ENCODE data around the gene NCBP2.

The NCBP2 gene

GRCh38 chr3:196962108-196962929, 20.0 kb upstream of the NCBP2 start:
- Histone ChIP-seq H3K27ac (ENCODE audit: poor library complexity, severe bottlenecking) (no peak overlapping the region), H3K36me3 (ENCODE audit: low read depth) (no peaks in the 10 kb centered on the region; the same call in 1 of the 2 replicates), H3K4me1 (ENCODE audit: insufficient read depth, poor library complexity, severe bottlenecking) (no peaks in the 10 kb centered on the region), H3K4me3 (ENCODE audit: severe bottlenecking) (no peak overlapping the region), H3K9me3 (ENCODE audit: severe bottlenecking) (no peaks in the 10 kb centered on the region), H3K27me3 (ENCODE audit: insufficient read depth, poor library complexity, severe bottlenecking) (no peaks in the 10 kb centered on the region)
- no peak for TF ChIP-seq CTCF (IDR thresholded peaks at IDR 0.05; ENCODE audit: poor library complexity, severe bottlenecking)
- DNase-seq (ENCODE audit: low spot score) (no peak), ATAC-seq (ENCODE audit: low read depth) (no peak)

- Histone ChIP-seq H3K36me3 (ENCODE audit: low read depth) (no peaks in the 10 kb centered on the region), H3K27ac (ENCODE audit: poor library complexity, severe bottlenecking) (no peak overlapping the region), H3K27me3 (ENCODE audit: insufficient read depth, poor library complexity, severe bottlenecking) (no peaks in the 10 kb centered on the region), H3K4me1 (ENCODE audit: insufficient read depth, poor library complexity, severe bottlenecking) (no peaks in the 10 kb centered on the region), H3K4me3 (ENCODE audit: severe bottlenecking) (no peak overlapping the region), H3K9me3 (ENCODE audit: severe bottlenecking) (no peaks in the 10 kb centered on the region)
- DNase-seq (ENCODE audit: low spot score), result no peak
- TF ChIP-seq CTCF (IDR thresholded peaks at IDR 0.05; ENCODE audit: poor library complexity, severe bottlenecking), result no peak
- ATAC-seq (ENCODE audit: low read depth), result no peak
Observed at GRCh38 chr3:196954832-196955231, 12.5 kb upstream of the NCBP2 start.

- Histone ChIP-seq H3K27me3 (ENCODE audit: insufficient read depth, poor library complexity, severe bottlenecking) (no peaks in the 10 kb centered on the region), H3K4me3 (ENCODE audit: severe bottlenecking) (no peak overlapping the region), H3K4me1 (ENCODE audit: insufficient read depth, poor library complexity, severe bottlenecking) (no peaks in the 10 kb centered on the region), H3K36me3 (ENCODE audit: low read depth) (no peaks in the 10 kb centered on the region), H3K9me3 (ENCODE audit: severe bottlenecking) (no peaks in the 10 kb centered on the region), H3K27ac (ENCODE audit: poor library complexity, severe bottlenecking) (no peak overlapping the region)
- DNase-seq (ENCODE audit: low spot score) (no peak), ATAC-seq (ENCODE audit: low read depth) (no peak)
- TF ChIP-seq CTCF (IDR thresholded peaks at IDR 0.05; ENCODE audit: poor library complexity, severe bottlenecking), result no peak
Observed at GRCh38 chr3:196951371-196951770, 9.0 kb upstream of the NCBP2 start.

- H3K27ac ChIP-seq (ENCODE audit: poor library complexity, severe bottlenecking), result no peak overlapping the region
- no peak for ATAC-seq (ENCODE audit: low read depth)
- TF ChIP-seq CTCF (IDR thresholded peaks at IDR 0.05; ENCODE audit: poor library complexity, severe bottlenecking), result no peak
- no peaks in the 10 kb centered on the region for H3K4me1 ChIP-seq (ENCODE audit: insufficient read depth, poor library complexity, severe bottlenecking)
- no peaks in the 10 kb centered on the region for H3K36me3 ChIP-seq (ENCODE audit: low read depth)
- H3K9me3 ChIP-seq (ENCODE audit: severe bottlenecking), result no peaks in the 10 kb centered on the region
- H3K27me3 ChIP-seq (ENCODE audit: insufficient read depth, poor library complexity, severe bottlenecking), result no peaks in the 10 kb centered on the region
- H3K4me3 ChIP-seq (ENCODE audit: severe bottlenecking), result no peak overlapping the region
- no peak for DNase-seq (ENCODE audit: low spot score)
Observed at GRCh38 chr3:196949750-196950149, 7.4 kb upstream of the NCBP2 start.

GRCh38 chr3:196949285-196949619, 6.9 kb upstream of the NCBP2 start:
- DNase-seq (ENCODE audit: low spot score), result no peak
- Histone ChIP-seq H3K4me3 (ENCODE audit: severe bottlenecking) (no peak overlapping the region), H3K27ac (ENCODE audit: poor library complexity, severe bottlenecking) (no peak overlapping the region), H3K9me3 (ENCODE audit: severe bottlenecking) (no peaks in the 10 kb centered on the region), H3K27me3 (ENCODE audit: insufficient read depth, poor library complexity, severe bottlenecking) (no peaks in the 10 kb centered on the region), H3K4me1 (ENCODE audit: insufficient read depth, poor library complexity, severe bottlenecking) (no peaks in the 10 kb centered on the region), H3K36me3 (ENCODE audit: low read depth) (no peaks in the 10 kb centered on the region)
- no peak; the same call in 2 of the 3 replicates for ATAC-seq (ENCODE audit: low read depth)
- no peak for TF ChIP-seq CTCF (IDR thresholded peaks at IDR 0.05; ENCODE audit: poor library complexity, severe bottlenecking)

Data from RWPE2 (cell line).